HCT116 (cell line): Measurements from ENCODE around the gene OPCML. TPM values are rescaled to one million over a fixed set of nuclear protein-coding genes. Genes with fewer than 3 reads are reported as not detected.

Experiments
- ATAC-seq: fragments of 200-7000 bp; cut with Tn5 transposase; 2 replicates; pipeline ENCODE4 v1.9.1; 2020; ENCODE audit warnings: mild to moderate bottlenecking, moderate library complexity
- BruUV-seq: library from RNA; stranded (reverse); fragments of 400-500 nt; replicated peaks from 2 replicates; lab custom pipeline; 2021; lab: Mats Ljungman, UMichigan
- CTCF ChIA-PET: fragments of 300-600 bp; sonication (Branson Sonifier 250); formaldehyde crosslinking; loops from one replicate; lab custom pipeline; 2021; ENCODE audit warnings: antibody characterized with exemption; lab: Charles Lee
- POLR2A ChIA-PET: fragments of 300-600, 350-600 bp; sonication (Branson Sonifier 250); formaldehyde crosslinking; loops from one replicate; lab custom pipeline; 2021; ENCODE audit warnings: antibody characterized with exemption; lab: Charles Lee
- RAD21 ChIA-PET, 2 experiments: fragments of 300-600 bp; sonication (Branson Sonifier 250); formaldehyde crosslinking; loops; one replicate each; lab custom pipeline; 2023; ENCODE audit warnings: low total read pairs in 2 of 2; ENCODE audit not compliant: uncharacterized antibody in 2 of 2, unreplicated experiment in 2 of 2, low non-redundant PET in 1 of 2; lab: Charles Lee
- DNase-seq: peaks from one replicate; pipeline ENCODE4 v3.0.0-alpha.2; 2010; ENCODE audit warnings: low read depth, low spot score
- H2AFZ ChIP-seq: fragments of 200-600 bp; shearing (Covaris generic), sonication (generic); 2 replicates; pipeline ENCODE4 v1.6.1; 2017; ENCODE audit warnings: low read depth, mixed run types, mixed read lengths, antibody characterized with exemption, low read length; ENCODE audit not compliant: poor library complexity, severe bottlenecking
- H3K27ac ChIP-seq: 2 replicates; pipeline ENCODE4 v1.5.1; 2012; ENCODE audit warnings: low read depth, low read length
- H3K27me3 ChIP-seq: fragments of 200-600 bp; sonication (generic); 2 replicates; pipeline ENCODE4 v1.6.1; 2016; ENCODE audit warnings: mixed run types, low read length, mixed read lengths; ENCODE audit not compliant: insufficient read depth
- H3K36me3 ChIP-seq, 2 experiments: fragments of 200-500 bp in 1 of 2; fragments of 200-600 bp in 1 of 2; sonication (Bioruptor generic) in 1 of 2; sonication (generic) in 1 of 2; 2 replicates each; pipeline versions ENCODE4 v1.5.1 to v1.6.1; 2014 to 2016; ENCODE audit warnings: low read length in 2 of 2, inconsistent platforms in 1 of 2, mixed read lengths in 1 of 2, mixed run types in 1 of 2; ENCODE audit not compliant: insufficient read depth in 2 of 2, control insufficient read depth in 1 of 2
- H3K4me1 ChIP-seq, 2 experiments: fragments of 200-600 bp in 1 of 2; sonication (generic) in 1 of 2; 2 replicates each; pipeline versions ENCODE4 v1.5.1 to v1.6.1; 2012 to 2017; ENCODE audit warnings: low read length in 2 of 2, inconsistent platforms in 1 of 2, mild to moderate bottlenecking in 1 of 2, mixed read lengths in 1 of 2, mixed run types in 1 of 2, moderate library complexity in 1 of 2; ENCODE audit not compliant: insufficient read depth in 2 of 2, control insufficient read depth in 1 of 2
- H3K4me2 ChIP-seq: fragments of 200-600 bp; sonication (generic); 2 replicates; pipeline ENCODE4 v1.6.1; 2017; ENCODE audit warnings: mixed run types, low read length, mixed read lengths
- H3K4me3 ChIP-seq, 2 experiments: fragments of 200-600 bp in 1 of 2; sonication (generic) in 1 of 2; replicated peaks in 1 of 2; 2 replicates each; pipeline ENCODE4 v1.5.1; 2011 to 2016; ENCODE audit warnings: low read length in 2 of 2, control low read depth in 1 of 2, low read depth in 1 of 2, mild to moderate bottlenecking in 1 of 2, mixed read lengths in 1 of 2, mixed run types in 1 of 2
- H3K79me2 ChIP-seq: fragments of 200-600 bp; sonication (generic); 2 replicates; pipeline ENCODE4 v1.6.1; 2017; ENCODE audit warnings: mild to moderate bottlenecking, mixed run types, low read length, moderate library complexity, mixed read lengths; ENCODE audit not compliant: insufficient read depth
- H3K9ac ChIP-seq: fragments of 200-600 bp; sonication (generic); 2 replicates; pipeline ENCODE4 v1.6.1; 2016; ENCODE audit warnings: low read length, mixed read lengths
- H3K9me2 ChIP-seq: fragments of 200-600 bp; sonication (generic), shearing (Covaris generic); 2 replicates; pipeline ENCODE4 v1.6.1; 2017; ENCODE audit warnings: mixed run types, mild to moderate bottlenecking, moderate library complexity; ENCODE audit not compliant: insufficient read depth
- H3K9me3 ChIP-seq, 2 experiments: fragments of 200-500 bp in 1 of 2; fragments of 200-600 bp in 1 of 2; sonication (Bioruptor generic) in 1 of 2; sonication (generic) in 1 of 2; 2 replicates each; pipeline ENCODE4 v1.6.1; 2014 to 2017; ENCODE audit warnings: low read length in 2 of 2, mixed read lengths in 2 of 2, inconsistent platforms in 1 of 2, low read depth in 1 of 2, mild to moderate bottlenecking in 1 of 2, mixed run types in 1 of 2, moderate library complexity in 1 of 2; ENCODE audit not compliant: control insufficient read depth in 1 of 2, insufficient read depth in 1 of 2
- H4K20me1 ChIP-seq: fragments of 200-600 bp; sonication (generic), shearing (Covaris generic); 2 replicates; pipeline ENCODE4 v1.6.1; 2017; ENCODE audit warnings: mixed run types, mild to moderate bottlenecking, moderate library complexity; ENCODE audit not compliant: insufficient read depth
- ATF3 ChIP-seq: IDR thresholded peaks from 2 replicates; pipeline ENCODE4 v1.6.1; 2012
- CBX3 ChIP-seq: IDR thresholded peaks from 2 replicates; pipeline ENCODE4 v1.6.1; 2012; ENCODE audit warnings: low read depth
- CTCF ChIP-seq, 3 experiments: fragments of 200-600 bp in 1 of 3; sonication (generic) in 1 of 3; IDR thresholded peaks in 2 of 3; conservative IDR thresholded peaks in 1 of 3; 2 replicates each; pipeline ENCODE4 v1.5.1; 2012 to 2017; ENCODE audit warnings: low read depth in 2 of 3, low read length in 2 of 3, antibody characterized with exemption in 1 of 3, borderline replicate concordance in 1 of 3, control low read depth in 1 of 3, mild to moderate bottlenecking in 1 of 3, mixed read lengths in 1 of 3, mixed run types in 1 of 3, moderate library complexity in 1 of 3; ENCODE audit not compliant: insufficient read depth in 1 of 3
- ELF1 ChIP-seq: IDR thresholded peaks from 2 replicates; pipeline ENCODE4 v1.6.1; 2012; ENCODE audit warnings: low read depth, borderline replicate concordance
- JUND ChIP-seq: IDR thresholded peaks from 2 replicates; pipeline ENCODE4 v1.6.1; 2012
- MAX ChIP-seq: IDR thresholded peaks from 2 replicates; pipeline ENCODE4 v1.6.1; 2012
- POLR2A ChIP-seq: IDR thresholded peaks from 2 replicates; pipeline ENCODE4 v1.7.0; 2011; ENCODE audit warnings: borderline replicate concordance; ENCODE audit not compliant: insufficient read depth, insufficient read length; ENCODE audit errors: extremely low read depth
- POLR2AphosphoS5 ChIP-seq: IDR thresholded peaks from 2 replicates; pipeline ENCODE4 v1.6.1; 2011; ENCODE audit warnings: mild to moderate bottlenecking, low read depth, low read length, moderate library complexity
- SIN3A ChIP-seq: IDR thresholded peaks from 2 replicates; pipeline ENCODE4 v1.6.1; 2012; ENCODE audit warnings: low read depth
- SP1 ChIP-seq: IDR thresholded peaks from 2 replicates; pipeline ENCODE4 v1.6.1; 2012; ENCODE audit warnings: low read depth
- SRF ChIP-seq: IDR thresholded peaks from 2 replicates; pipeline ENCODE4 v1.6.1; 2012; ENCODE audit warnings: low read depth
- TCF7L2 ChIP-seq: IDR thresholded peaks from 2 replicates; pipeline ENCODE4 v1.7.0; 2011; ENCODE audit warnings: borderline replicate concordance, inconsistent platforms; ENCODE audit not compliant: insufficient read depth, insufficient read length; ENCODE audit errors: extremely low read depth
- YY1 ChIP-seq: IDR thresholded peaks from 2 replicates; pipeline ENCODE4 v1.6.1; 2011; ENCODE audit warnings: low read length, low read depth, moderate library complexity, mild to moderate bottlenecking; ENCODE audit not compliant: insufficient replicate concordance; ENCODE audit errors: extremely low read depth
- ZBTB33 ChIP-seq: IDR thresholded peaks from 2 replicates; pipeline ENCODE4 v1.6.1; 2011; ENCODE audit warnings: mild to moderate bottlenecking, low read length, moderate library complexity; ENCODE audit not compliant: insufficient replicate concordance; ENCODE audit errors: extremely low read depth
- ZFX ChIP-seq: fragments of 450-650 bp; IDR thresholded peaks from 2 replicates; pipeline ENCODE4 v1.6.1; 2017
- intact Hi-C: fragments of 100-400 bp; cut with micrococcal nuclease; formaldehyde crosslinking; loops from 2 replicates; pipeline ENCODE4 v1.10.0; 2022
- total RNA-seq: library from RNA; stranded (reverse); gene quantifications from one replicate; pipeline ENCODE4 v1.2.1, GENCODE V29; 2021; ENCODE audit not compliant: unreplicated experiment

Gene OPCML
- total RNA-seq, 1 experiment from 2014 or later, result not detected

- intact Hi-C loops, result no loop called here
- Histone ChIP-seq H3K27me3 (no peaks in the 10 kb centered on the region), H3K4me2 (no peak overlapping the region), H3K9ac (no peak overlapping the region), H3K4me3 (no peak overlapping the region), H3K36me3 (no peaks in the 10 kb centered on the region), H3K4me1 (no peaks in the 10 kb centered on the region), H4K20me1 (no peaks in the 10 kb centered on the region), H2AFZ (no peak overlapping the region), H3K9me3 (peaks cover 9 to 19% of the 10 kb centered on the region in 2 experiments; a peak in 2 of 4 replicates), H3K9me2 (no peaks in the 10 kb centered on the region), H3K79me2 (no peaks in the 10 kb centered on the region), H3K27ac (no peak overlapping the region)
- RAD21 ChIA-PET, result no interaction called here
- no peak for DNase-seq
- no peak for ATAC-seq
- POLR2A ChIA-PET, result no interaction called here
- BruUV-seq, result no TSS peak
- TF ChIP-seq SIN3A, result no peak
- CTCF ChIA-PET, result no interaction called here
Measured at GRCh38 chr11:132605825-132606570, 926.3 kb downstream of the OPCML start.

- no peak overlapping the region for H3K4me3 ChIP-seq
- no peaks in the 10 kb centered on the region for H4K20me1 ChIP-seq
- ATAC-seq, result no peak
- no peaks in the 10 kb centered on the region for H3K9me2 ChIP-seq
- no peaks in the 10 kb centered on the region for H3K79me2 ChIP-seq
- H2AFZ ChIP-seq, result no peak overlapping the region
- CTCF ChIA-PET, result no interaction called here
- H3K4me2 ChIP-seq, result no peak overlapping the region
- no peak overlapping the region for H3K27ac ChIP-seq
- RAD21 ChIA-PET, result no interaction called here
- H3K4me1 ChIP-seq, result no peaks in the 10 kb centered on the region
- TF ChIP-seq SP1 (no peak), ZBTB33 (no peak), CTCF (IDR thresholded peaks at IDR 0.05 in 2 of 3, conservative IDR thresholded peaks at IDR 0.05 in 1 of 3; ENCODE audit: borderline replicate concordance in 1 of 3, insufficient read depth in 1 of 3, low read depth in 2 of 3, low read length in 2 of 3) (no peak), TCF7L2 (no peak), YY1 (no peak), CBX3 (no peak), ELF1 (no peak), MAX (no peak), JUND (no peak), ATF3 (no peak), ZFX (no peak), POLR2A (no peak), SIN3A (no peak), POLR2AphosphoS5 (no peak), SRF (no peak)
- TF ChIP-seq, all 23 proteins: peak for 0
- Histone ChIP-seq H3K9ac (no peak overlapping the region), H3K27me3 (no peaks in the 10 kb centered on the region), H3K36me3 (no peaks in the 10 kb centered on the region), H3K9me3 (peaks cover 9 to 16% of the 10 kb centered on the region in 2 experiments; a peak in 2 of 4 replicates)
- POLR2A ChIA-PET, result no interaction called here
- no TSS peak for BruUV-seq
- intact Hi-C loops, result no loop called here
- no peak for DNase-seq
Measured at GRCh38 chr11:132604431-132604830, 927.9 kb downstream of the OPCML start.
